MM.1S (cell line): ENCODE results near the gene WSB1.
"Not testable (repeated sequence)": the region's sequence is repeated elsewhere in the genome, so short reads cannot be mapped to it uniquely, and the experiment has no call there.

Experiments used
- DNase-seq: peaks from one replicate; pipeline ENCODE4 v3.0.0-alpha.2; 2015
- H2AFZ ChIP-seq: fragments of 300-600 bp; sonication (generic); 2 replicates; pipeline ENCODE4 v1.6.0; 2016; ENCODE audit warnings: antibody characterized with exemption, low read length
- H3F3A ChIP-seq: fragments of 300-600 bp; sonication (generic); 2 replicates; pipeline ENCODE4 v1.6.1; 2016; ENCODE audit warnings: mild to moderate bottlenecking, antibody characterized with exemption, low read length, moderate library complexity, mixed read lengths; ENCODE audit not compliant: insufficient read depth
- H3K27ac ChIP-seq: fragments of 300-600 bp; sonication (generic); 2 replicates; pipeline ENCODE4 v1.5.1; 2016; ENCODE audit warnings: mild to moderate bottlenecking, low read length
- H3K27me3 ChIP-seq: fragments of 300-600 bp; sonication (generic); replicated peaks from 2 replicates; pipeline ENCODE4 v1.6.0; 2016; ENCODE audit warnings: low read length; ENCODE audit not compliant: insufficient read depth
- H3K36me3 ChIP-seq: fragments of 300-600 bp; sonication (generic); replicated peaks from 2 replicates; pipeline ENCODE4 v1.6.1; 2016; ENCODE audit warnings: mild to moderate bottlenecking, low read length, mixed read lengths; ENCODE audit not compliant: insufficient read depth
- H3K4me1 ChIP-seq: fragments of 300-600 bp; sonication (generic); 2 replicates; pipeline ENCODE4 v1.6.1; 2016; ENCODE audit warnings: low read length, mixed read lengths
- H3K4me2 ChIP-seq: fragments of 300-600 bp; sonication (generic); 2 replicates; pipeline ENCODE4 v1.6.0; 2016; ENCODE audit warnings: low read depth, low read length
- H3K4me3 ChIP-seq: fragments of 300-600 bp; sonication (generic); 2 replicates; pipeline ENCODE4 v1.5.1; 2016; ENCODE audit warnings: low read length, mixed read lengths
- H3K79me2 ChIP-seq: fragments of 300-600 bp; sonication (generic); 2 replicates; pipeline ENCODE4 v1.6.1; 2016; ENCODE audit warnings: mixed run types, low read length, mixed read lengths
- H3K9ac ChIP-seq: fragments of 300-600 bp; sonication (generic); 2 replicates; pipeline ENCODE4 v1.6.1; 2016; ENCODE audit warnings: low read length, mixed read lengths
- H3K9me2 ChIP-seq: fragments of 300-600 bp; sonication (generic); replicated peaks from 2 replicates; pipeline ENCODE4 v1.6.1; 2016; ENCODE audit warnings: mild to moderate bottlenecking, low read length, mixed read lengths; ENCODE audit not compliant: insufficient read depth
- H3K9me3 ChIP-seq: fragments of 300-600 bp; sonication (generic); replicated peaks from 2 replicates; pipeline ENCODE4 v1.6.1; 2016; ENCODE audit warnings: mild to moderate bottlenecking, low read length, mixed read lengths; ENCODE audit not compliant: insufficient read depth
- H4K20me1 ChIP-seq: fragments of 300-600 bp; sonication (generic); 2 replicates; pipeline ENCODE4 v1.6.1; 2016; ENCODE audit warnings: mild to moderate bottlenecking, low read length, moderate library complexity, mixed read lengths; ENCODE audit not compliant: insufficient read depth
- EZH2 ChIP-seq: fragments of 300-600 bp; sonication (generic); optimal IDR thresholded peaks from 2 replicates; pipeline ENCODE3; 2017; ENCODE audit warnings: low read depth, mild to moderate bottlenecking, antibody characterized with exemption, low read length, mixed read lengths
- EZH2phosphoT487 ChIP-seq: fragments of 300-600 bp; sonication (generic); IDR thresholded peaks from 2 replicates; pipeline ENCODE4 v1.6.1; 2018; ENCODE audit warnings: antibody characterized with exemption, low read length
- TF ChIP-seq, protein P1 (sequence below): fragments of 300-600 bp; sonication (generic); IDR thresholded peaks from 2 replicates; pipeline ENCODE4 v1.5.1; 2016; ENCODE audit warnings: antibody characterized with exemption, low read length, mixed read lengths

WSB1 gene

DNA sequence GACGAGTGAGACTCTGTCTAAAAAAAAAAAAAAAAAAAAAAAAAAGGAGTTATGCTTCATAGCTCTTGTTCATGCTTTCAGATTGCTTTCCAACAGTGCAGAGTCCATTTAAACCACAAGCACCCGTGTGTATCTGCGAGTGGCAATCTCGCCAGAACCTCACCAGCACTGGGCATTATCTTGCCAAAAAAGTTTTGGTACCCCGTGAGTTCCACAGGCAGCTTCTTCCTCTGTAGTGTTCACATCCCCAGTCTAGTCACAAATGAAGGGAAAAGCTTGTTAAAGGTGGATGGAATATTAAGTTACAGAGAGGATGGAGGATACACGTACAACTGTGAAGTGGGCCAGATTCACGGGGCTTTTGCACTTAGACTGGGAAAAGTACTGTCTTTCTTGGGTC is 33.5 kb downstream of the WSB1 start:
- no peaks in the 10 kb centered on the region for H3K36me3 ChIP-seq
- no peaks in the 10 kb centered on the region for H3K27me3 ChIP-seq
- no peak overlapping the region for H3K9ac ChIP-seq
- H3K4me2 ChIP-seq, result no peak overlapping the region
- no peak overlapping the region for H2AFZ ChIP-seq
- no peak for DNase-seq
- no peaks in the 10 kb centered on the region for H4K20me1 ChIP-seq
- TF ChIP-seq EZH2phosphoT487 (no peak), EZH2 (no peak)
- TF ChIP-seq, protein P1, sequence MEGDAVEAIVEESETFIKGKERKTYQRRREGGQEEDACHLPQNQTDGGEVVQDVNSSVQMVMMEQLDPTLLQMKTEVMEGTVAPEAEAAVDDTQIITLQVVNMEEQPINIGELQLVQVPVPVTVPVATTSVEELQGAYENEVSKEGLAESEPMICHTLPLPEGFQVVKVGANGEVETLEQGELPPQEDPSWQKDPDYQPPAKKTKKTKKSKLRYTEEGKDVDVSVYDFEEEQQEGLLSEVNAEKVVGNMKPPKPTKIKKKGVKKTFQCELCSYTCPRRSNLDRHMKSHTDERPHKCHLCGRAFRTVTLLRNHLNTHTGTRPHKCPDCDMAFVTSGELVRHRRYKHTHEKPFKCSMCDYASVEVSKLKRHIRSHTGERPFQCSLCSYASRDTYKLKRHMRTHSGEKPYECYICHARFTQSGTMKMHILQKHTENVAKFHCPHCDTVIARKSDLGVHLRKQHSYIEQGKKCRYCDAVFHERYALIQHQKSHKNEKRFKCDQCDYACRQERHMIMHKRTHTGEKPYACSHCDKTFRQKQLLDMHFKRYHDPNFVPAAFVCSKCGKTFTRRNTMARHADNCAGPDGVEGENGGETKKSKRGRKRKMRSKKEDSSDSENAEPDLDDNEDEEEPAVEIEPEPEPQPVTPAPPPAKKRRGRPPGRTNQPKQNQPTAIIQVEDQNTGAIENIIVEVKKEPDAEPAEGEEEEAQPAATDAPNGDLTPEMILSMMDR, result no peak
- no peak overlapping the region for H3K4me3 ChIP-seq
- no peaks in the 10 kb centered on the region for H3K9me3 ChIP-seq
- no peaks in the 10 kb centered on the region for H3K9me2 ChIP-seq
- H3K79me2 ChIP-seq, result no peaks in the 10 kb centered on the region
- no peaks in the 10 kb centered on the region for H3F3A ChIP-seq
- H3K27ac ChIP-seq, result no peak overlapping the region
- peaks cover 5% of the 10 kb centered on the region for H3K4me1 ChIP-seq

DNA sequence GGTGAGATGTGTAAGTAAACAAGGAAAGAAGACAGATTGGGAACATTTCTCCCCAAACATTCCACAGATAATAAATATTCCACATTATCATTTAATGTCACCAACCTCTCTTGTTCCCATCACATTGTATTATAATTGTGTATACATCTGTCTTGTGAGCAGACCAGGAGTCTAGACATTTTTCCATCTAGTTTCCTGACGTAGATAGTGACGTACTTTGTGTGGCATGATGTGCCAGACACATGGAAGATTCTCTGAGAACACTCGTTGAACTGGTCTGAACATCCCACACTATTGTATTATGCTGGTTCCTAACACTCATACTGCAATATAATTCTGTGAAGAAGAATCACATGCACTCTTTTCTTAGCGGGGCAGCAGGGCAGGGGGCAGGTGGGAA is 34.0 kb downstream of the WSB1 start:
- no peak for DNase-seq
- H2AFZ ChIP-seq, result no peak overlapping the region

DNA sequence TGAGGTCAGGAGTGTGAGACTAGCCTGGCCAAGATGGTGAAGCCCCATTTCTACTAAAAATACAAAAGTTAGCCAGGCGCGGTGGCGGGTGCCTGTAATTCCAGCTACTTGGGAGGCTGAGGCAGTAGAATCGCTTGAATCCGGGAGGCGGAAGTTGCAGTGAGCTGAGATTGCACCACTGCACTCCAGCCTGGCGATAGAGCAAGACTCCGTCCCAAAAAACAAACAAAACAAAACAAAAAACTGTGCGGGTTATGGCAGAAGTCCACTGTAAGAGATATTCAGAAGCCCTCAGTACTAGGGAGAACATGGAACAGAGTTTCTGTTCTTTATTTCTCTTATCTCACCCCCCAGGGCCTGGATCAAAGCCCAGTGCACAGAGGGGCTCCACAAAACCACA is 34.8 kb downstream of the WSB1 start:
- not testable (repeated sequence) for H3K27me3 ChIP-seq, H3K9ac ChIP-seq, H3K4me3 ChIP-seq, H3K27ac ChIP-seq, H3K9me2 ChIP-seq, H2AFZ ChIP-seq, H3K9me3 ChIP-seq, H3K79me2 ChIP-seq, H3K4me2 ChIP-seq, H3F3A ChIP-seq, H3K36me3 ChIP-seq, DNase-seq, H4K20me1 ChIP-seq
- H3K4me1 ChIP-seq, result peaks cover 11% of the 10 kb centered on the region

More for the DNA sequence above, 34.0 kb downstream of the WSB1 start:
- Histone ChIP-seq H3K9ac (no peak overlapping the region), H3K4me3 (no peak overlapping the region), H3F3A (peaks cover under 1% of the 10 kb centered on the region; the same call in 1 of the 2 replicates), H3K4me1 (peaks cover 7% of the 10 kb centered on the region), H3K36me3 (no peaks in the 10 kb centered on the region), H3K79me2 (no peaks in the 10 kb centered on the region), H4K20me1 (no peaks in the 10 kb centered on the region), H3K27ac (no peak overlapping the region), H3K9me2 (no peaks in the 10 kb centered on the region), H3K27me3 (no peaks in the 10 kb centered on the region), H3K4me2 (no peak overlapping the region), H3K9me3 (no peaks in the 10 kb centered on the region)
- TF ChIP-seq EZH2phosphoT487, result no peak
- TF ChIP-seq, protein P1, result no peak
- no peak for TF ChIP-seq EZH2

DNA sequence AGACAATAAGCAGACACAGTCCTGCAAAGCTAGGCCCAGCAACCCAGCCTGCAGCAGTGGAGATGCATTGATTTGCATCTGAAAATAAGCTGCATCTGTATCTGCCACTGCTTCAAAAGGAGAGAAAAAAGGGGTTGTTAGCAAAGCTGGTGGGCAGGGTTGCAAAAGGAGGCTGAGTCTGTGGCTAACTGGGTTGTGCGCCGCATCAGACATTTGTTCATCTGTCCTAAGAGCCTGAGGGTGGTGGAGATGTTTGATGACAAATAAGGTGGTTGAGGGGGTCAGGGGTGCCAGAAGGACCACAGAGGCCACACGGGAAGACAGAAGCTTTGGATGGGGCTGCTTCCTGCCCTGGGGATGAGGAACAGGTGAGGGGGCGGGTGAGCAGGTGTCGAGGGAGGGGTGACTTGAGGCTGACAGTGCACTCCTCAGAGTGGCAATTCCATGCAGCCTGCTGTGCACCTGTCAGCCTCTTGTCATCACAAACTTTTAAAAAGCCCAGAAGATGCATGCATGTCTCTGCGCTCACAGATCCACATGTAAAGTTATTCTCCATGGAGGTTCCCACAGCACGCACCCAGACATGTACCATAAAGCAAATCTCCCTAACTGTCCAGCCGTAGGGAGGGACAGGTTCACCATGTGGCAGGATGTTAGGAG is 35.4 kb downstream of the WSB1 start:
- no peak overlapping the region for H3K27ac ChIP-seq
- peaks cover 12% of the 10 kb centered on the region for H3K4me1 ChIP-seq
- H2AFZ ChIP-seq, result no peak overlapping the region
- H3F3A ChIP-seq, result peaks cover 8% of the 10 kb centered on the region; the same call in 1 of the 2 replicates
- H3K9me2 ChIP-seq, result no peaks in the 10 kb centered on the region
- no peaks in the 10 kb centered on the region for H3K79me2 ChIP-seq
- no peaks in the 10 kb centered on the region for H3K9me3 ChIP-seq
- DNase-seq, result no peak
- no peak overlapping the region for H3K4me2 ChIP-seq
- H4K20me1 ChIP-seq, result no peaks in the 10 kb centered on the region
- H3K36me3 ChIP-seq, result no peaks in the 10 kb centered on the region
- no peaks in the 10 kb centered on the region for H3K27me3 ChIP-seq
- H3K9ac ChIP-seq, result no peak overlapping the region
- TF ChIP-seq, protein P1, result no peak
- TF ChIP-seq EZH2phosphoT487 (no peak), EZH2 (no peak)
- H3K4me3 ChIP-seq, result no peak overlapping the region
